Stimulated activated CD8-positive, alpha-beta memory T cell treated with anti-CD3 and anti-CD28 coated beads, Interleukin-12 subunit alpha, Interleukin-12 subunit beta, amount 100 ng/mL, for 1 hour (primary cell): ENCODE measurements around the gene ZYG11A.
A peak's percentile ranks its signal among the peaks of the same experiment; 100 is the strongest.

ENCODE experiments used
- DNase-seq: peaks from one replicate; pipeline ENCODE4 v3.0.0-alpha.2; 2020; ENCODE audit warnings: low read depth

The ZYG11A gene

DNA sequence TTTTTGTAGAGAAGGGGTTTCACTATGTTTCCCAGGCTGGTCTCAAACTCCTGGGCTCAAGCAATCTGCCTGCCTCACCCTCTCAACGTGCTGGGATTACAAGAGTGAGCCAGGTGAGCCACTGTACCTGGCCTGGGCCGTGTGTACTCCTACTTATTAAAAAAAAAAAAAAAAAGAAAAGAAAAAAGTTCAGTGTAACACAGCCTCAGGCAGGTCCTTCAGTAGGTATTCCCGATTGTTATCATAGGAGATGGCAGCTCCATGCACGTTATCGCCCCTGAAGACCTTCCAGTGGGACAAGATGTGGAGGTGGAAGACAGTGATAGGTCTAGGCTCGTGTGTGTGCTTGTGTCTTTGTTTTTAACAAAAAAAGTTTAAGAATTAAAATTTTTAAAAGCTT, 75.6 kb downstream of the ZYG11A start:
- no peak for DNase-seq

DNA sequence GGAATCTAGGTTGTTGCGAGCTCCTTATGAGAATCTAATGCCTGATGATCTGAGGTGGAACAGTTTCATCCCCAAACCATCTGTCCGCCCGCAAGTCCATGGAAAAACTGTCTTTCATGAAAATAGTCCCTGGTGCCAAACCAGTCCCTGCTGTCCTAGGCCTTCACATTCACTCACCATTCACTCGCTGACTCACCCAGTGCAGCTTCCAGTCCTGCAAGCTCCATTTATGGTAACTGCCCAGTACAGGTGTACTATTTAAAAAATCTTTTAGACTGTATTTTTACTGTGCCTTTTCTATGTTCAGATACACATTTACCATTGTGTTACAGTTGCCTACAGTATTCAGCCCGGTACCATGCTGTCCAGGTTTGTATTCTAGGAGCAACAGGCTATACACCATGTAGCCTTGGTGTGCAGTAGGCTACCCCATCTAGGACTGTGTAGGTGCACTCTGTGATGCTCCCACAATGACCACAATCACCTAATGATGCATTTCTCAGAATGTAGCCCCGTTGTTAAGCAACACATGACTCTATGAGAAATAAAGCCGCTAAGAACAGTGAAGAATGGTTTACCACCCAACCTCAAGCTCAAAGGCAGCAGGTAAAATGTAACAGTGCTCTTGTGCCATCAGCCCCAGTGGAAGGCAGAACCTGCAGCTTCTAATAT, 76.6 kb downstream of the ZYG11A start:
- no peak for DNase-seq

DNA sequence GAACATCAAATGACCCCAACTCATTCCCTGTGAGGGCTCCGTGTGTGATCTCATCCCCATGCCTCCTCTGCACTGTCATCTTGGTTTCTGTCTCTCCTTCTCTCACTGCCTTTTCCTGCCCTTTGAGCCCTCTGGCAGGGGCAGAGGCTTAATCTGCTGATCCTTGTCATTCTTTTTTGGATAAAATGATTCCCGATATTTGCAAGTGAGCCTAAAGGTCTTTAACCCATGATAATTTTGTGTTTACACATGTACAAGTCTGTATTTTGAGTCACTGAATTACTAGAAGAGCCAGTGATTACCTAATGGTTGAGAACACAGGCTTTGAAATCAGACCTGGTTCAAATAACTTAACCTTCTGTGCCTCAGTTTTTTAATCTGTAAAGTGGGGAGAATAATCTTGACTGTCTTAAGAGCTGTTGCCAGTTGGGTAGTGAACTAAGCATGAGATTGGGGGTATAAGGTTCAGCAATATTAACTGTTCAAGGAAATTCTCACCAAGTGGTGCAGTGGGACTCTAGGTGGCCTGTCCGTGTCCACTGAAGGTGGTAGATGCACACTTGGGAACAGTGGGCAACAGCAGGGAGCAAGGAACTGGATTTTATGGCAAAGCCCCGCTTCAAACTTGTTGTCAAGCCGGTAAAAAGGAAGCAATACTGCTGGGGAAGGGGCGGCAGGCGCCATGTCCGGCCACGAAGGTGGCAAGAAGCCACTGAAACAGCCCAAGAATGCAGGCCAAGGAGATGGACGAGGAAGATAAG, 77.3 kb downstream of the ZYG11A start:
- no peak for DNase-seq

DNA sequence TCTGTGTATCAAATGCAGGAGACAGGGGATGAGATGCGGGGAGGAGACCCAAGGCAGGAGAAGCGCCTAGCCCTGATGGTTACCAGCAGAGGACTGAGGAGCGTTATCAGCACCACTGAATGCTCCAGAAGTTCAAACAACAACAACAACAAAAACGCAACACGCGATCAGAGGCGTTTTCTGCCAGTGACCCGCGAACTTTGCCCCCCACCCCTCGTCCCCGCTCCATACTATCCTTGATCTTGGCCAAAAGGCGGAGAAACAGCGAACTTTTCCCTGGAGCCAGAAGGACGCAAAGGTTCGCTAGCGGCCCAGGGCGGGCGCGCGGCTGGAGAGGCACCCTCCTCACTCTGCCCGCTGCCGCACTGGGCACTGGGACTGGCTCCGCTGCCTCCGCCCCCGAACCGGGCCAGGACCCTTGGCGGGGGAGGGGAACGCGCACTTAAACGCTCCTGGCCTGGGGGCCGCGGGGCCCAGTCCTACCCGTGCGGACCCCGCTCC, 78.3 kb downstream of the ZYG11A start:
- no peak for DNase-seq

DNA sequence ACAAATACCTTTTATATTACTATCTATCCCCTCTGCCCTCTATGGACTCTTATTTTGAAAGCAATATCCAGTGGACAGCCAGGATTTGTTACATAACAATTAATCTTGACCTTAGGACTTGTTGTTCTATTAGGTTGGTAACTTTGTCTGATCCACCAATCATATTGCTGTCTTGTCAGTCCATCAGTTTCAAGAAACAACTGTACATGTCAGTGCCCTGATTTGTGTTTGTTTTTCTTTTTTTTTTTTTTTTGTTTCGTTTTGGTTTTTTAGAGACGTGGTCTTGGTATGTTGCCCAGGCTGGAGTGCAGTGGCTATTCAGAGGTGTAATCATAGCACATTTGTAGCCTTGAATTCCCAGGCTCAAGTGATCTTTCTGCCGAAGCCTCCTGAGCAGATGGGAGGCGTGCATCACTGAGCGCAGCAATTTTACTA, 83.0 kb downstream of the ZYG11A start:
- no peak for DNase-seq

DNA sequence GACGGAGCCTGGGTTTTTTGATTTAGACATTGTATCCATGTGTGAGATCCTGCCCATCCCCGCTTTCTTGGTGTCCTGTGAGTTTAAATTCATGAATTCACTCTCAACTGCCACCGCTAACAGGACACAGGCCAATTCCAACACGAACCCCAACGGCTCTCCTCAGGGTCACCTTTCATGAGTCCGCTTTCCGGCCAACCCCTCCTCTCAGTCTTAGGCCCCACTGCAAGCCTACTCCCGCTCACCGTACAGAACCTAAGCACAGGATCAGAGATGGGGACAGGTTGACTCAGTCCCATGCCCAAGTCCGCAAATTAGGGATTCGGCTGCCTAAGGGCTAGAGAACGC, 84.3 kb downstream of the ZYG11A start:
- no peak for DNase-seq

DNA sequence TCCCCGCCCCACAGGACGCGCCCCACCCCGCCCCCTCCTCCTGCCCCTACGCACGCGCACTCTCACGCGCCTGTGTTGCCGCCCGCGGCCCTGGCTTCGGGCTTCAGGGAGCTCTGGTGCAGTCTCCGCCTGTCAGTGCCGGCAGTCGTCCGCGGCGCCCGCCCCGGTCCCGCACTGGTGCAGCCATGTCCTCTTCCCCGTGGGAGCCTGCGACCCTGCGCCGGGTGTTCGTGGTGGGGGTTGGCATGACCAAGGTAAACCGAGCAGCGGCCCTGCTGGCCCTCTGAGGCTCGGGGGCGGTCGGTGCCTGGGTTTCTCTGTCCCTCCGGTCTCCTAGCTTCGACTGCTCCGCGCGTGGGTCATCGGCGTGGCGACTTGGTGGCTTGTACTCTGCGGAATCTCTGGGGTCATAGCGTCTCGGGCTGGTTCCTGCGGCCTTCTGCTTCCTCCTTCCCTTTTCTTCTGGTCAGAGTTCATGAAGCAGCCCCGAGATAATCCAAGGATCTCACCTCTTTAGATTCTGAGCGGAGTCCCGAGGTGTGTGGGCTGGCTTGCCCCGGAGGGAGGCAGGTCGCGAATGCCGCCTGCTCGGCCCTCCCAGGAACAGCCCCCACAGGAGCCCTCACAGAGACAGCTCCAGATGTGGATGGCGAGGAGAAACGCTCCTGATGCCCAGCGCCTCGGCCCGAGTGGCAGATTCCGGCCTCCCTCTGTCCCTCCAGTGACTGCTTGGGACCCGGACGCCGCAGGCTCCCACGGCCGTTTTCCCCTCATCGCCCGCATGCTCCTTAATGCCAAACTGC, 84.9 kb downstream of the ZYG11A start, which contains the start of gene SCP2:
Gene SCP2 (plus strand): TSS at position 65 of the 803 bp plus-strand sequence. CDS start 121 bp downstream, at position 186.
- peak; percentile 64 for DNase-seq

DNA sequence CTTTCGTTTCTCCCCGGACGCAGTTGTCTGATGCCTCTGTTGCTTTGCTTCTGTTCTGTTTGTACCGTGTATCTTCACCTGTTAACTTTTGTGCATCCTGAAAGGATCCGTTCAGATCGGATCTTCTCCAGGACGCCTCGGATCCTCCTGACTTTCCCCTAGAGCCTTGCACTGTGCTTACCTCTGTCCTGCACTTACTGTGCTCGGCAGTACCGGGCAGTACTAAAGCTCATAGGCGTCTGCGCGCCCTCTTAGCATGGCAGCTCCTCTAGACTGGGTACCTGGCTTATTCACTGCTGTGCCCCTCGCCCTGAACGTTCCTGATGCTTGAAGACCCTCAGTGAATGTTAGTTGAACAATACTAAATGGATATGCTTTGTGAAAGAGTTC, 85.5 kb downstream of the ZYG11A start:
- no peak for DNase-seq

DNA sequence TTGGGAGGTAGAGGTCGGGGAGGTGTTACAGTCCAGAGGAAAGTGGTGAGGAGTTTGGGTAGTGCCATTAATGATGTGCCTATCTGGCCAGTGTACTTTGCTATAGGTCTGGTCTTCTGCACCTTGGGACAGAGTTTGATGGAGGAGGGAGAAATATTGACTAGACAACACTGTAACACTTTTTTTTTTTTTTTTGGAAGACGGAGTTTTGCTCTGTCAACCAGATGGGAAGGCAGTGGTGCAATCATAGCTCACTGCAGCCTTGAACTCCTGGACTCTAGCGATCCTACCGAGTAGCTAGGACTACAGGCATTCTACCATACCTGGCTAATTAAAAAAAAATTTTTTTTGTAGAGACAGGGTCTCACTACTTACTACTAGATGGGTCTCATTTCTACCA, 86.5 kb downstream of the ZYG11A start:
- no peak for DNase-seq

DNA sequence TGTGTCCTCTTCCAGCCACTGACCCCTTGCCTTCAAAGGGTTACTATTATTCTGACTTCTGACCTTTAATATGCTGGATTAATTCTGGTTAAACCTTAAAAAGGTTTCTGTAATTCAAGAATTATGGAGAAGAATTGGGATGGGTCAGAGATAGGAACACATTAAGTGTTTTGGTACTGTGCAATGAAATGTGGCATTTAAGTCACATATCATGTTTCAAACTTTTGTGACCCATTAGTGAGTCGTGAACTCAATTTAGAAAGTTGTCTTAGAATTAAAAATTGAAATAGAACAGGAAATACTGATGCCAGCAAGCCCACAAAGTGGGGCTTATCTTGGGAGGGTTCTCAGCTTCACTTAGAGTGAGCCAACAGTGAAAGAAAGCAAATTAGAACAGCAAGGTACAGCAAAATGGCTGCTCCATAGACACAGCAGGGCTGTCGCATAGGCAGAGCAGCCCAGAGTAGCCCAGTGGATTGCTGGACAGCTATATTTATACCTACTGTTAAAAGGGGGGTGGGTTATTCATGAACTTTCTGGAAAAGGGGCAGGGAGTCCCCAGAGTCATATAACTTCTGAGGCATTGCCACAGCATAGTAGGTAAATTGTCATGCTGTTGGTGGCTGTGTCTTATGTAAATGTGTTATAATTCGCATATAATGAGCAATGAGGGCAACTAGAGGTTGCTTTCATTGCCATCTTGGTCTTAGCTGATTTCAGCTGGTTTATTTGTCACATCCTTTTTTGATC, 95.0 kb downstream of the ZYG11A start:
- DNase-seq: no peak

DNA sequence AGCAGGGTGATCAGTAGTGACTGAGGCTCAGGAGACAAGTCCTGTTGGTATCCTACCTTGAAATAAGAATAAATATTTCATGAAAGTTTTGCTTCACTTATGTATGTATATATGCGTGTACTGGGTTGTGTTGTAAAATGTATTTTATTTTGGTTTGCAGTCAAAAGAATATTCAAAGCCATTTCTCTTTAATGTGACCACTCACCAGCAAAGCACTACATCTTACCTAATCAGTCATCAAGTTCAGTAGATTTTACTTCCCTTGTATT, 95.6 kb downstream of the ZYG11A start:
- DNase-seq: no peak

DNA sequence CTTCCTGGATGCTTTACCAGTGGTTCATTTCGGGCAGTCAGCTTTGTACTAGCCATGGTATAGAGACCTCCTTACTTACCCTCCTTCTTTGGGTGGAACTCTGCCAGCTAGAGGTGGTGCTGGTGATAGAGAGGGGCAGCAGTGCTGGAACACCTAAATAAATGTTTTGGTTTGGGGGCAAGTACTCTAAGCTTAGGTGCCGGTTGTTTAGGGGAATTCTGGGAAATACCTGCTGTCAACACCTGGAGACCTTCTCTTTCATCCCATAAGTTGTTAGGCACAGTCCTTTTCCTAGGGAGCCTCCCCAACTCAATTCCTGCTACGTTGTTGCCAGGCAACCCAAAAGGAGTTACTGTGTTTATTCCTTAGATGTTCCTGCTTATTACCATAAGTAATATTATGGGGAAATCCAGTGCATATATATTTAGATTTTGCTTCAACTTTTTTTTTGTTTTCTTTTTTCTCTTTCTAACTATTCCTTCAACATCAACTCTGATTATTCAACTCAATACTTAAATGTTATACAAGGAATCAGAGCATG, 101.4 kb downstream of the ZYG11A start:
- DNase-seq: no peak

DNA sequence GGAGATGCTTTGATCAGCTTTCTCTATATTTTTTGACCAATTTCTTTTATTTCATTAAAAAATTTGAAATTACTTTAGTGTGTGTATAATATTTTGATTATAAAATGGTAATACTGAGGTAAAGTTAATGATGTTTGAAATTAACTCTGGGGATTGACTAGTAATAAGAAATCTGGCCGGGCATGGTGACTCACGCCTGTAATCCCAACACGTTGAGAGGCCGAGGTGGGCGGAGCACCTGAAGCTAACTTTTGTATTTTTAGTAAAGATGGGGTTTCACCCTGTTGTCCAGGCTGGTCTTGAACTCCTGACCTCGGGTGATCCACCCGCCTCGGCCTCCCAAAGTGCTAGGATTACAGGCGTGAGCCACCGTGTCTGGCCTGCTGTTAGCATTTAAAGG, 102.0 kb downstream of the ZYG11A start:
- DNase-seq: no peak
